IPS-18c (cell line): ENCODE data around the gene RASSF8.
"Not testable (repeated sequence)": the region's sequence is repeated elsewhere in the genome, so short reads cannot be mapped to it uniquely, and the experiment has no call there.

ENCODE experiments used
- H3K4me3 ChIP-seq: 2 replicates; pipeline ENCODE4 v1.7.0; 2013; ENCODE audit warnings: low read depth, mild to moderate bottlenecking, low read length, moderate library complexity; ENCODE audit not compliant: insufficient read depth
- H3K9me3 ChIP-seq: one replicate; pipeline ENCODE4 v1.6.1; 2013; ENCODE audit warnings: mild to moderate bottlenecking, low read length, moderate library complexity; ENCODE audit not compliant: control insufficient read depth, insufficient read depth

RASSF8 gene

DNA sequence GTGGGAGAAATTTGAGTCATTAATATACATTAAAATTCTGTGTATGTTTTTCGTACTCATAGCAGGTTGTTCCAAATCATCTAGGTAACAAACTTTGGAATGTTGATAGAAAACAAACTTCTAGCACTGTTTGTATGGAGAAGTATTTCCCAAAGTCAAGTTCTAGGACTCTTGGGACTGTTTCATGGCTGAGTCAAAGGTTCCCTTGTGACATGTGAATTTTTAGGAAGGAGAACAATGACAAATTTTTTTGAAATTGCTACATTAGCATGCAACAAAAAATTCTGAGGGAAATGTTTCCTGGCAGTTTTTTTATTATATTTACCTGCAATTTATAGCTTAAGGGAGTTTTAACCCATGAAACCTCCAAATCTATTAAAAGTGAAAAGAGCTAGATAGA is 73.8 kb downstream of the RASSF8 start:
- no peak overlapping the region for H3K4me3 ChIP-seq
- H3K9me3 ChIP-seq: no peaks in the 10 kb centered on the region

DNA sequence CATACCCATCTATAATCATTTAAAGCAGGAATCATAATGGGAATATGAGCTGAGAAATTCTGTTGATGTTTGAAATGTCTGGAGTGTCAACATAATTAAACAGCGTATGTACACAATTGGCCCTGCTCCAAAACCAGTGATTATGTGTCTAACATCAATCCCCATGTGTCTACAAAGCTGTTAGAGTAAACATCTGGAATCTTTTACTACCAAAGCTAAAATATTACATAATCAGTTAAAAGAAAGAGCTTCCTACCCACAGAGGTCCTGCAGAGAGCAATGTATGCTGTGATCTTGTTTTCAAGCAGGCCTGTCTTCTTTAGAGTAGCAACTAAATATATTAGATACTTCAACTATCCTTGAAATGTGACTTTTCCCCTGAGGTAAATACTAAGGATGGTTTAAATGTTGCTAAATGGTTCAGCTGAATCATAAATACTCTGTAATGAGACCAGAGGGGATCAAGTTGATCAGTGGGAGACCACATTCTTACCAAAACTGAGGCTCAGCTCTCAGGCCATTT is 74.3 kb downstream of the RASSF8 start:
- H3K9me3 ChIP-seq: no peaks in the 10 kb centered on the region

DNA sequence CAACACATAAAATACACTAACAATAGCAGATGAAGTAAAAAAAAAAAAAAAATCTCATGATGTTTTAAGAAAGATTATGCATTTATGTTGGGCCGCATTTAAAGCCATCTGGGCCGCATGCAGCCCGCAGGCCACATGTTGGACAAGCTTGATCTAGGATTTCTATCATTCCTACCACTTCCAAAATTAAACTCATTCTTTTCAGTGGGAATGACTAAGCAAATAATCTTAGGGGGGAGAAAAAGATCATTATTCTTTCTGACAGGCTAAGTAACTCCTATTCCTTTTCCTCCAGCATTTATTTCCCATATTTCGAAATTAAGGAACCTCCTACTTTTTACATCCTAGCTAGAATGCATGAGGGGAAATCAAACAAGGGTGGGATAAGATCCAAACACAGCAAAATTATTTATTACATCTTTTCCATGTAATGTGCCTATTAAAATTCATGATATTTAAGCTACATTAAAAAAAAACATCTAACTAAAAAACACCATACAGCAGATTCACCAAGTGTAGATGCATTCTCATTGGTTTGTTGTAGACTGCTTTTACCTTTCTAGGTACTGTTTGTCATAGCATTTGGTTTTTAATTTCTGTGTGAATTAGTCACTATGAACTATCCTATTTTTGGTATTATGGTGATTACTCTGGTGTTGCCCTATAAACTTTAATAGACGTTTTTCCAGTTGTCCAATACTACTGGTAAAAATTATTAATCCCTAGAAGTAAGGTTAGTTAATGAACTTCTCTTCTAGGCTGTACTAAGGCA is 76.1 kb downstream of the RASSF8 start:
- Histone ChIP-seq H3K4me3 (no peak overlapping the region), H3K9me3 (no peaks in the 10 kb centered on the region)

More for the DNA sequence above, 74.3 kb downstream of the RASSF8 start:
- no peak overlapping the region for H3K4me3 ChIP-seq

DNA sequence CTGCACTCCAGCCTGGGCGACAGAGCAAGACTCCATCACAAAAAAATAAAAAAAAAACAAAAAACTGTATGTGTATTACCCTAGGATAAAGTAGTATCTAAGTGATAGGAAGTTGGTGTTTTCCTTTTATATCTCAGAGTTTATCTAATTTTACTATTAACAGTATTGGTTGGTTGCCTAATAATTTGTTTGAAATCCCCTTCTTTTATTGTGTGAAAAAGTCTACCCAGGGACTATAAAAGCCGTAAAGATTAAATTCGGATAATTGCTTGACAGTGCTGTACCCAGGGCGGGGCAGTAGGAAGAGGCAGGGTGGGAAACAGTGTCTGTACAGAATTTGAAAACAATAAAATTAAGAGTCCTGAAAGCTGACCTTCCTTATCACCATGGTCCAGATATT is 78.4 kb downstream of the RASSF8 start:
- Histone ChIP-seq H3K4me3 (no peak overlapping the region), H3K9me3 (no peaks in the 10 kb centered on the region)

DNA sequence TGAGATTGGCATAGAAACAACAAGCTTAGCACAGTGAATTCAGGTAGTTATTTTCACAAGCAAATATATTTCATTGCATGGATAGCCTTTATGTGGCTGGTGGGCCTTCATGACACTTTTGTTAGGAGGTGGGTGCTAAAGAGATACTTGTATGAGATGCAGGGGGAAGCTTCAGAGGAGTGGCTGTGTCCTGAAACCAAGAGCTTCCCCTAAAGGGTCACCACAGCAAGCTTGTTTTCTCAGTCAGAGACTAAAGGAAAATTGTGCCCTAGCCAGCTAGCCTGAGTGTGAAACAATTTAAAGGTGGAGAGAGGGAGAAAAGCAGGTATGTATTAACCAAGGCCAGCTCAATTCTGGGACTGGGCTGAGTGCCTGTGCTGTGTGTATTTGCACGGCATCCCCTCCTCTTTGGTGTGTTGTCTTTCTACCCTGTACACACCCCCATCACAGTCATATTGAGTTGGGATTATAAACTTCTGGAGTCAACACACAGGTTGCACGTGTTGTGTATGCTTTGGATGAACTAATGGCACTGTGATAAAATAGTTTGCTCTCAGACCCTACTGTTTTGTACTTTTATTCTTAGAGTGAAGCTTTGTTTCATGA is 79.2 kb downstream of the RASSF8 start:
- Histone ChIP-seq H3K9me3 (no peaks in the 10 kb centered on the region), H3K4me3 (no peak overlapping the region)

DNA sequence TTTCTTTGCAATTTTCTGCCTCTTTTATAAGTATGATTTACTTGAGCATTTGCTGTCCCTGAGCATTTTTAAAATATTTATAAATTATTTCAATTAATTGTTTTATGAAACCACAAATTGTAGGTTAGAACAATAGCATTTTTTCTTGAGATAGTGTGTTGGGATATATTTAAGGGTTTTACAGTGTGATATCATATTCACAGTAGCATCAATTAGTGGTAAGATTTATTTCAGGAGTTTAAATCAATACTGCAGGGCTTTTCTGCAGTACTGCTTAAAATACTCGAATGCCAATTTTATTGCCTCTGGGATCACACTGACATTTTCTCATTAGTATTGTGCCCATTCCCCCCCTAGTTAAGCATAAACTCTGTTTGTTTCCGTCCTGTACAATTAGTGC is 84.2 kb downstream of the RASSF8 start:
- no peak overlapping the region for H3K4me3 ChIP-seq
- no peaks in the 10 kb centered on the region for H3K9me3 ChIP-seq

DNA sequence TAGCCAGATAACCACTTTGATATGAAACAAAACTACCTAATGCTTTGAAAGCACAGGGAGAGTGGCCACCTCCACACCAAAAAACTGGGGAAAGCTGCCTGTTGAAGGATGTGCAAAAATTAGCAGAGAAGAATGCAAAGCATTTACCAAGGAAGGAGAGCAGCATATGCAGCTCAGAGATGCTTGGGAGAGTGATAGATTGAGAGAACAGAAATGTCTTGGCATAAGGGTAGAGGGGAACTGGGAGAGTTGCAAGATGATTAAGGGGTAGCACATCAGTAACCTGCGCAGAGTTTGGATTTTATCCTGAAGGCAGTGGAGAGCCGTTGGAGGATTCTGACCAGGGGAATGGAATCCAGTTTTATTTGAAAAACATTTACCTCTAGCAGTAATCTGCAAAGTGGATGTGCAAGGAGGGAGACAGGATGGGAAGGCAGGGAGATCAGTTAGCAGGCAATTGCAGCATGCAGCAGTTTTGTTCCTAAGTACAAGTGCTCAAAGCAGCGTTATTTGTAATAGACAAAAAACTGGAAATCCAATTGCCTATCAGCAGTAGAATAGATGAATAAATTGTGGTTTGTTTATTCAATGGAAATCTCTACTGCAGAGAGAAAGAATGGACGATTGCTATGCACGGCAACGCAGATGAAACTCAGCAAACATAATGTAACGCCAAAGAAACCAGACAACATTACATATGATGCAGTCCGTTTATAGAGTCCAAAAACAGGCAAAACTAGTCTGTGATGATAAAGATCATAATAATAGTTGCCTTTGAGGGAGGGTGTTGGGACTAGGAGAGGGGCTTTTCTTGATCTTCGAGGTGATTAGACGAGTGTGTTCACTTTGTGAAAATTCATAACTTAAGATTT is 84.9 kb downstream of the RASSF8 start:
- Histone ChIP-seq H3K9me3 (no peaks in the 10 kb centered on the region), H3K4me3 (no peak overlapping the region)

DNA sequence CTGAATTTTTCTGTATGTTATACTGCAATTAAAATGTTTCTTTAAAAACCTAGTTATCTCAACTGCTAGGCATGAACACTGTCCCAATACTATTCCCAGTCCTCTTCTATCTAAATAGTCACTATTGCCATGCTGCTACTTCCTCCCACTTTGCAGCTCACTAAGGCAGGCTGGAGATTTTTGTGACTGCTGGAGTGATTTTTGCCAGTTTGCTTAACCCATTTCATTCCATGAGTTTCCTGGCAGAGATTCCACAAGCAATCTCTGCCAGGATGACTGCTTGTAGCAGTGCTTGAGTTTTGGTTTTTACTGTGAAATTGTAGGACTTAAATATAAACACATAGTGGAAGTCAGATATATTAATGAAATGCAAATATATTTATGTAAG is 85.5 kb downstream of the RASSF8 start:
- H3K4me3 ChIP-seq: no peak overlapping the region
- no peaks in the 10 kb centered on the region for H3K9me3 ChIP-seq

DNA sequence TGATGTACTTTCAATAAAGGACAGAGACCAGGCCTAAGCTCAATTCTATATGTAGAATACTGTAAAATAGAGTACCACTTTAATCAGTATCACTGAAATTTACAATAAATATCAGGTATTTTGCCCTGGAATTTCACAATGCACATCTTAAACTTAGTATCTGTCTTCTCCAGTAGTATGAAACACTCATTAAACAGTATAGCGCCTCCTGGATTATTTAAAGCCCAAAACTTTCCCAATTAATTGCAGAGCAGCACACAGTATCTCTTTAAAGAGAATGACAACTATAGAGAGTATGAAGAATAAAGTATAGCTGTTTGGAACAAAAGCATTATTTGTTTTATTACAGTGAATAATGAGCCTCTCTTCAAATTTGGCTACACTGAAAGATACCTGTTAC is 86.1 kb downstream of the RASSF8 start:
- H3K9me3 ChIP-seq: no peaks in the 10 kb centered on the region

DNA sequence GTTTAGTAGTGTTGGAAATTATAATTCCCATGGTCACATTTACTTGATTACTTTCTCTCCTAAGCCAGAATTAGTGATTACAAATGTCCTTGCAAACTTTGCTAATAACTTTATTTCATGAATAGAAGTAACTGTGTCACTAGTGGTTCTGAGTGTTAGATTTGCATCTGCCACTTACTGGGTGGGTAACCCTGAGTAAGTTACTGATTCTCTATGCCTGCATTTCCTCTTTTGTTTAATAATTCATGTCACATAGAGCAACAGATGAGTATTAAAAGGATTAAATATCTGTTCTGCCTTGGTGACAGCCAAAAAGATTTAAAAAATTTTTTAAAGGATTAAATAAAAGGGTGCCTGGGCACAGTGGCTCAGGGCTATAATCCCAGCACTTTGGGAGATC is 87.7 kb downstream of the RASSF8 start:
- Histone ChIP-seq H3K4me3 (no peak overlapping the region), H3K9me3 (no peaks in the 10 kb centered on the region)

More for the DNA sequence above, 86.1 kb downstream of the RASSF8 start:
- H3K4me3 ChIP-seq: no peak overlapping the region

DNA sequence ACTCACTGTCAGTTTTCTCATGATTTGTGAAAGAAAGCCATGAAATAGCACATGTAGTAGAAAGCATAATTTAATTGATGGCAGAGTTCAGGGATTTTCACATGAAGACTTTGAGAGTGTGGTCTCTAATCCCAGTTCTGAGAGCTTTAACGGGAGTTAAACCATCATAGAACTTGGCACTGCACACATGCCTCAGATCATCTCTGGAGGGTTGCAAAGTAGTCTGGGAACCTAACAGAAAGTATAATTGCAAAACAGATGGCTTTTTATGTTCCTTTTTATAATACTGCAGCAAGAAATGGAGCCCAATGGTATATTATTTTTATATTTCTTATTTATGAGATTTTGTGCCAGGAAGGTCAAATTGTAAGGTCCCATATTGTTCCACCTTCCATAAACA is 88.4 kb downstream of the RASSF8 start:
- no peaks in the 10 kb centered on the region for H3K9me3 ChIP-seq
- no peak overlapping the region for H3K4me3 ChIP-seq

DNA sequence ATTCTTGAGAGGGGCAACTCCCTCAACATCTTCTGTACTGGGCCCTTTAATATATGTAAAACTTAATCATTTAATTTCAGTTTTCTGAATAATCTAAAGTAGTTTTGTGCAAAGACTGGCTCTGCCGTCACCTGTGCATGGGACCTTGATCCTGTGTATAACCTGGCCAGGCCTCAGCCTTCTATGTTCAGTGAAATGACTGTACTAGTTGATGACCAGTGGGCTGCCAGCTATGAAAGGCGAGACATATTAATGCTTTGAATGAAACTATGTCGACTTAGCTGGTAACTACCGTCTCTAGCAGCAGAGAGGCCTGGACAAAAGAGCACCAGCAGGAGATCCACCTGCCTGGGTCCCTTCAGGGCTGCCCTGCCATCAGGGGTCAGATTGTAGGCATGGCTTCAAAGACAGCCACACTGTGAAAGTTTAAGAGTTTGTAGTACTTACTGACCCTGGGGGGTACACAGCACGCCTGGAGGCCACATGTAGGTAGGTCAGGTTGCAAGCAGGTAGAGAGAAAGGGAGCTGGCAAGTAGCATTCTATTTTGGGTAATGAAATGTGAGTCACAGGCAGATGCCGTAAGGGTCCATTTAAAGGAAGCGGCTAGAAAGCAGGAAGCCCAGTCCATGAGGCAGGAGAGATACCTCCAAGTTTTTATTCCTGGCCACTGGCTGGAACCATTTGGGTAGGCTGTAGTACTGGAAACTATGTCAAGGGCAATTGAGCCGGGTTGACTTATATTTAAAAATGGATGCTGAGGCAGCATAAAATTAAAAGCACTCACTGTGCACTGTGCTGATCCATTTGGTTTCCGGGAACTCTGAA is 89.1 kb downstream of the RASSF8 start:
- H3K4me3 ChIP-seq: no peak overlapping the region
- H3K9me3 ChIP-seq: no peaks in the 10 kb centered on the region

DNA sequence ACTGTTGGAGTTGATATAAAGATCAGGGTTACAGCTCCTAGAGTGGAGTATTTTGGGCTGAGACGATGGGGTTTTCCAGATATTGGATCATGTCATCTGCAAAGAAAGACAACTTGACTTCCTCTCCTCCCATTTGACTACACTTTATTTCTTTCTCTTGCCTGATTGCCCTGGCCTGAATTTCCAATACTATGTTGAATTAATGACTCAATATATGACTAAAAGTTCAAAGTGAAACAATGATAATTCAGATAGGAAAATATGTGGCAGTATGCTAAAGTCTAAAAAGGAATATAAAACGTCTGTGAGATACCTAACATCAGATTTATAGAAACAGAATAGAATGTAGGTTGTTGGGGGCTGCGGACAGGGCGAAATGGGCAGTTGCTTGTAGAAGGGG is 94.2 kb downstream of the RASSF8 start:
- Histone ChIP-seq H3K4me3 (no peak overlapping the region), H3K9me3 (no peaks in the 10 kb centered on the region)

DNA sequence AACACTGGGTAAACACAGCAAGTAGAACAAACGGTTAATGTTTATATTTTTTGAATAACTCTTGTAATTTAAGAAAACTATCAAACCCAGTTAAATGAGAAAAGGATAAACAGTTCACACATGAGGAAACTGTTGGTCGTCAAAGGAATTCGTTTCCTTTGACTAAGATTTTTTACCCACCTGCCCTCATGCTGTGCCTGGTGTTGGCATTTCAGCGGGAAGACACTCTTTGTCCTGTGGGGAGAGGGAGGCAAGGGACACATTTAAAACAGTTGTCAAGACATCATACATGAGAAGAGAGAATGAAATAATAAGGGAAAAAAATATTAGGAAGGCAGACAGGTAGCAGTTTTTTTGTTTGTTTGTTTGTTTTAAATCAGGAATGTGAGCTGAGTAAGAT is 95.9 kb downstream of the RASSF8 start:
- Histone ChIP-seq H3K9me3 (no peaks in the 10 kb centered on the region), H3K4me3 (no peak overlapping the region)

DNA sequence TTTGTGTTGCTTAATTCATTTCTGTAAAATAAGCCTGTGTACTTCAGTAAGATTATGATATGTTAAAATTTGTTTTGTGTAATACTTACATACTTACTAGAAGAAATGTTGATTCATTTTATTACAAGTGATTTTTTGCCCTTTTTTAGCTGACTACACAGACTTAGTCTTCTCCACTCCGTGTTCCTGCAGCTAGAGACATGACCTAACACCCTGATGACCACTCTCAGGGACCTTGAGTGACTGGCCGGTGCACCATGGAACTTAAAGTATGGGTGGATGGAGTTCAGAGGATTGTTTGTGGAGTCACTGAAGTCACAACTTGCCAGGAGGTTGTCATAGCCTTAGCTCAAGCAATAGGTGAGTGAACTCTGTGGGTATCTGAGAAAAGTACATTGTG is 96.6 kb downstream of the RASSF8 start:
- Histone ChIP-seq H3K9me3 (no peaks in the 10 kb centered on the region), H3K4me3 (no peak overlapping the region)

DNA sequence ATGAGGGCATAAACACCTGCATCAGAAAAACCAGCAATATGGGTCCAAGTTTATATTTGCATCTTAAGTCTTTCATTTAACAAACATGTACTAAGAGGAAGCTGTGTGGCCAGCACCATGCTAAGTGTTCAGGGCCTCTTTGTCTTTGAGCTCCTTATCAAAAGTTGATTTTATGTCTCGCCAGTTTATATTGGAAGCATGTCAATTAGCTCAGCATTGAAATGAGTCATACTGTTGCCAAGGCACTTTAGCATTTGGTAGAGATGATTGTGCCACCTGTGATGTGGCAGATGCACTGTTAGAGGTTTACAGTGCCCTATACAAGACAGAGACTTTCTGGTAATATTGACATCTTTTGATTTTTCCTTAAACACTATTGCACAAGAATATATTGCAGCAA is 97.9 kb downstream of the RASSF8 start:
- no peak overlapping the region for H3K4me3 ChIP-seq
- no peaks in the 10 kb centered on the region for H3K9me3 ChIP-seq

DNA sequence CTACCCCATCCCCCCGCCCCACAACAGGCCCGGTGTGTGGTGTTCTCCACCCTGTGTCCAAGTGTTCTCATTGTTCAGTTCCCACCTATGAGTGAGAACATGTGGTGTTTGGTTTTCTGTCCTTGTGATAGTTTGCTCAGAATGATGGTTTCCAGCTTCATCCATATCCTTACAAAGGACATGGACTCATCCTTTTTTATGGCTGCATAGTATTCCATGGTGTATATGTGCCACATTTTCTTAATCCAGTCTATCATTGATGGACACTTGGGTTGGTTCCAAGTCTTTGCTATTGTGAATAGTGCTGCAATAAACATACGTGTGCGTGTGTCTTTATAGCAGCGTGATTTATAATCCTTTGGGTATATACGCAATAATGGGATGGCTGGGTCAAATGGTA is 98.8 kb downstream of the RASSF8 start:
- not testable (repeated sequence) for H3K9me3 ChIP-seq, H3K4me3 ChIP-seq
